RCC 7860 (cell line): Measurements from ENCODE around the gene EXOSC10.
"Not testable (repeated sequence)": the region's sequence is repeated elsewhere in the genome, so short reads cannot be mapped to it uniquely, and the experiment has no call there.

Experiments
- DNase-seq: peaks from one replicate; pipeline ENCODE4 v3.0.0-alpha.2; 2015; ENCODE audit warnings: low spot score
- FAIRE-seq: peaks from 2 replicates; lab custom pipeline; 2012; peaks lifted over from hg19 to GRCh38; lab: Jason Lieb, UNC

EXOSC10 gene

DNA sequence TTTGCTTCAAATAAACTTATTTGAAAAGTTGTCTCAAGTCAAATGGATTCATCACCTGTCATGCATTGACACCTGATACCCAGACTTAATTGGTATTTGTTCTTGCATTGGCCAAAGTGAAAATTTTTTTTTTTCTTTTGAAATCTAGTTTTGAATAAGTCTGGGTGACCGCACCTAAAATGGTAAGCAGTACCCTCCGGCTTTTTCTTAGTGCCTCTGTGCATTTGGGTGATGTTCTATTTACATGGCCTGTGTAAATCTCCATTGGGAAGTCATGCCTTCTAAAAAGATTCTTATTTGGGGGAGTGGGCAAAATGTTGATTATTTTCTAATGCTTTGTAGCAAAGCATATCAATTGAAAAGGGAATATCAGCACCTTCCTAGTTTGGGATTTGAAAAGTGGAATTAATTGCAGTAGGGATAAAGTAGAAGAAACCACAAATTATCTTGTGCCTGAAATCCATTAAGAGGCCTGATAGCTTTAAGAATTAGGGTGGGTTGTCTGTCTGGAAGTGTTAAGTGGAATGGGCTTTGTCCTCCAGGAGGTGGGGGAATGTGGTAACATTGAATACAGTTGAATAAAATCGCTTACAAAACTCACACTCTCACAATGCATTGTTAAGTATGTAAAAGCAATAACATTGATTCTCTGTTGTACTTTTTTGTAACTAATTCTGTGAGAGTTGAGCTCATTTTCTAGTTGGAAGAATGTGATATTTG is 75.4 kb downstream of the EXOSC10 start:
- DNase-seq (no peak), FAIRE-seq (no peak)

DNA sequence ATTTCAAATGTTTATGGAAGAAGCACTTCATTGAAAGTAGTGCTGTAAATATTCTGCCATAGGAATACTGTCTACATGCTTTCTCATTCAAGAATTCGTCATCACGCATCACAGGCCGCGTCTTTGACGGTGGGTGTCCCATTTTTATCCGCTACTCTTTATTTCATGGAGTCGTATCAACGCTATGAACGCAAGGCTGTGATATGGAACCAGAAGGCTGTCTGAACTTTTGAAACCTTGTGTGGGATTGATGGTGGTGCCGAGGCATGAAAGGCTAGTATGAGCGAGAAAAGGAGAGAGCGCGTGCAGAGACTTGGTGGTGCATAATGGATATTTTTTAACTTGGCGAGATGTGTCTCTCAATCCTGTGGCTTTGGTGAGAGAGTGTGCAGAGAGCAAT is 76.5 kb downstream of the EXOSC10 start:
- DNase-seq (no peak), FAIRE-seq (no peak)

GRCh38 chr1:11019971-11020370 is 79.7 kb downstream of the EXOSC10 start:
- no peak for FAIRE-seq
- DNase-seq, result no peak

- not testable (repeated sequence) for FAIRE-seq, DNase-seq
Measured at GRCh38 chr1:11019358-11019757, 80.3 kb downstream of the EXOSC10 start.
